Jurkat, Clone E6-1 (cell line): ENCODE measurements around the gene TRIP10.
"Not testable (repeated sequence)": the region's sequence is repeated elsewhere in the genome, so short reads cannot be mapped to it uniquely, and the experiment has no call there.

Source experiments
- DNase-seq: peaks from one replicate; pipeline ENCODE4 v3.0.0-alpha.2; 2011; ENCODE audit warnings: low read depth, low spot score
- H3K4me3 ChIP-seq: 2 replicates; pipeline ENCODE4 v1.5.1; 2011; ENCODE audit warnings: mild to moderate bottlenecking, low read length, control low read depth, moderate library complexity

TRIP10 gene

GRCh38 chr19:6760606-6761005 lies 21.1 kb downstream of the TRIP10 start:
- no peak overlapping the region for H3K4me3 ChIP-seq
- DNase-seq = no peak

DNA sequence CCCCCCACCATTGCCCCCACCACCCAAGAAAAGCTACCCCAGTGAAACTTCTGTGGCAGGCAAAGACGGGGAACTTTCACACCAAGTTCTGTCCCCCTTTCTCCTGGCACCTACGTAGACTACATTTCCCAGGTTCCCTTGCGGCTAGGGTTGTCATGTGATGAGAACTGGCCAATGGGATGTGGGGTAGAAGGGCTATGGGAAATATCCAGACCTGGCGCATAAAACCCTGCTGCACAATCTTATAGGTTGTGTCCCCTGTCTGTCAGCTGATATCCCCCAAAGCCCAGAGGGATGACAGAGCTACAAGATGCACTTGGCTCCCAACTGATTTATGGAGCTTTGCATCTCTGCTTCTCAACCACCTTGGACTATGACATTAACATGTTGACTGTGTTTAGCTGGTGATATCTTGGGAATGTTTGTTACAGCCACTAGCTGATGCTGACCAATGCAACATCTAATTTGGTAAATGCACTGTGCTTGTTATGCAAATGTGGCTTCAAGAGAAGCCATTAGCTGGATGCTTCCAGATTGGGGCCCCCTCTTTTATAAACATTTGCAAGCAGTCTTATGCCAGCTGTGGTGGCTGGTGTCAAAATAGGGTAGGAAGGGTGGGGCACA lies 21.7 kb downstream of the TRIP10 start:
- H3K4me3 ChIP-seq = no peak overlapping the region
- no peak for DNase-seq

- DNase-seq, H3K4me3 ChIP-seq: not testable (repeated sequence)
Measured at GRCh38 chr19:6762253-6762797, 22.8 kb downstream of the TRIP10 start.

DNA sequence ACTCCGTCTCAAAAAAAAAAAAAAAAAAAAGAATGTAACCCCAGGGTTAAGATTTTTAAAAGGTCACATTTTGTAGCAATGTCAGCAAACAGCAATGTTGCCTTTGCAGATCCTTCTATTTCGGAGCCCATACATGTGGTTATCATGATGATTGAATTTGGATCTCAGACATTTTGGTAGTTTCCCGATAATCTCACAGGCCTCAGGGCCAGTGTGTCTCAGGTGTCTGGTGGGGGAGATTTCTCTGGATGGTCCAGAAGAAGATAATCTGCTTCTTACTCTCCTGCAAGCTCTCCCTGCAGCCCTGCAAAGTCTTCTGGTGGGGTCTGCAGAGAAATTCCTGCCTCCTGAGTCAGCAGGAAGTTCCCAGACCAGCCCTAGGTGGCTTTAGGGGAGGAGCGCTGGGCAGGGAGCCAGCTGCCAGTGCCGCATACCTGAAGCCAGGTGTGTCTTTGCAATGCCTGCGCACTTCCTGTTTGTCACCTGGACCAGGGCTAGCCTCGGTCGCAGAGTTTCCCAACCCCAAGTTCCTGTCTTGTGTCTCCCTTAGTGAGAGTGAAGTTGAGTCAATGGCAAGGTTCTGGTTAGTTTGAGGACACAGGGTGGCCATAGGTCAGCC lies 26.4 kb downstream of the TRIP10 start:
- H3K4me3 ChIP-seq = no peak overlapping the region
- no peak for DNase-seq

DNA sequence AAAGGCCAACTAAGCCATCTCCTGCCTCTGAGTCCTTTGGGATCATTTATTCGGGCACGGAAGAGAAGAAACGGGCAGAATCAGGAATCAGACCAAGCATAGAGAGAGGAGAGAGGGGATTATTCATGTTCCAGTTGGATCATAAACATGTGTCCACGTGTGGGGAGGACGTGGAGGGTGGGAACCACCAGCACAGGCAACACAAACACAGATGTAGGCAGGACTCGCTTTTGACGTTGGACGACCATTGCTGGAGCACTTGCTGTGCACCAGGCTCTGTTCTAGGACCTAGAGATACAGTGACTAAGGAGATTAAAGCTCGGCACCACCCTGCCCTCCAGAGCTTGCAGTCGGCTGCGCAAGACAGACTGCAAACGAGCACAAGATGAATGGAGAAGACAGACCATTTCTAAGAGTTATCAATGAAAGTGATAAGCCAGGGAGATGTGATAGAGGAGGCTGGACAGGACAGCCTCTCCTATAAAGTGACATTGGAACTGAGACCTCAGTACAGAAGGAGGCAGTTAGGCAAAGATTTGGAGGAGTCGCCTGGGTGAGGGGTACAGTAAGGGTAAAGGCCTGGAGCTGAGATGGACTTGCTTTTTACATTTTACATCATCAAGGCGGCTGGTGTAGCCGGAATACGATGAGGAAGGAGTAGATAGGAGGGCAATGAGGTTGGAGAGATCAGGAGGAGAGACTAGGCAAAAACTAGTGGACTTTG lies 27.0 kb downstream of the TRIP10 start:
- H3K4me3 ChIP-seq = peak overlapping the region; percentile 74
- no peak for DNase-seq

DNA sequence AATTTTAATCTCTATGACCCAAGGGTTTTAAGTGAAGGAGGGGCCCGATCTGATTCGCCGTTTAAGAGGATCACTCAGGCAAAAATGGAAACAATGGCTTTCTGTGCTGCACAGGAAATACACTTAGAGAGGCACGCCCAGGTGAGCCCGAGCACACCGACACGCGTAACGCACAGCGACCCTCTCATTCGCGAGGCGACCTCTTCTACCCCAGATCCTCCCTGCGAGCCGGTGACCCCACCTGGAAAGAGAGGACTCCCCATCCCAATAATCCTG lies 27.5 kb downstream of the TRIP10 start:
- H3K4me3 ChIP-seq = peak overlapping the region; percentile 74
- DNase-seq = no peak

- DNase-seq = peak; percentile 93
- peak within 1 kb of the TSS; percentile 74 for H3K4me3 ChIP-seq
Measured at GRCh38 chr19:6767357-6768235, 28.1 kb downstream of the TRIP10 start, which contains the start of gene SH2D3A. SH2D3A (minus strand) TSS chr19:6767435; CDS start chr19:6763748, 3,687 bp downstream.

DNA sequence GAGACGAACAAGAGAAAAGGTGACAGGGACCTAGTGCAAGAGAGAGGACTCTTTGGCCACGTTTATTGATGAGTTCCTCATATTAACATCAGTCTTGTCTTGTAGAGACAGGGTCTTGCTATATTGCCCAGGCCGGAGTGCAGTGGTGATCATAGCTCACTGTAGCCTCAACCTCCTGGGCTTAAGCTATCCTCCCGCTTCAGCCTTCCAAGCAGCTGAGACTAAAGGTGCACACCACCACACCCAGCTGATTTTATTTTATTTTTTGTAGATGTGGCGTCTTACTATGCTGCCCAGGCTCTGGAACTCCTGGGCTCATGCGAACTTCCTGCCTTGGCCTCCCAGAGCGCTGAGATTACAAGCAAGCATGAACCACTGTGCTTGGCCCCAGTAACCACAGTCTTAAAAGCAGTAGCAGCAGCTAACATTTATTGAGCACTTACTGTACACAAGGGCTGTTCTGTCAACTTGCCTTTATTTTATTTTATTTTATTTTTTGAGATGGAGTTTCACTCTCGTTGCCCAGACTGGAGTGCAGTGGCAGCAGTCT lies 28.8 kb downstream of the TRIP10 start:
- peak overlapping the region; percentile 74 for H3K4me3 ChIP-seq
- no peak for DNase-seq

- H3K4me3 ChIP-seq = no peak overlapping the region
- no peak for DNase-seq
Measured at GRCh38 chr19:6769006-6769619, 29.6 kb downstream of the TRIP10 start.

DNA sequence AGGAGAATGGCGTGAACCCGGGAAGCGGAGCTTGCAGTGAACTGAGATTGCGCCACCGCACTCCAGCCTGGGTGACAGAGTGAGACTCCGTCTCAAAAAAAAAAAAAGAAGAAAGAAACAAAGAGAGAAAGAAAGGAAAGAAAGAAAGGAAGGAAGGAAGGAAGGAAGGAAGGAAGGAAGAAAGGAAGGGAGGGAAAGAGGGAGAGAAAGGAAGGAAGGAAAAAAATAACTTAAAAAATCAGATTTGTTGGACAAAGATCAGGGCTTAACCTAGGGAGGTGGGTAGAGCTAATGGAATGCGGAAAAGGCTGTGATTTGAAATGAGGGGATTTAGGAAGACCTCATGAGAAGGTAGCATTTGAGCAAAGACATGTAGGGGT lies 32.2 kb downstream of the TRIP10 start:
- not testable (repeated sequence) for H3K4me3 ChIP-seq, DNase-seq

GRCh38 chr19:6772028-6772865 lies 32.8 kb downstream of the TRIP10 start, which contains the start of gene VAV1:
VAV1 (plus strand) TSS chr19:6772708; CDS start chr19:6772808, 100 bp downstream.
- DNase-seq = peak; percentile 87

DNA sequence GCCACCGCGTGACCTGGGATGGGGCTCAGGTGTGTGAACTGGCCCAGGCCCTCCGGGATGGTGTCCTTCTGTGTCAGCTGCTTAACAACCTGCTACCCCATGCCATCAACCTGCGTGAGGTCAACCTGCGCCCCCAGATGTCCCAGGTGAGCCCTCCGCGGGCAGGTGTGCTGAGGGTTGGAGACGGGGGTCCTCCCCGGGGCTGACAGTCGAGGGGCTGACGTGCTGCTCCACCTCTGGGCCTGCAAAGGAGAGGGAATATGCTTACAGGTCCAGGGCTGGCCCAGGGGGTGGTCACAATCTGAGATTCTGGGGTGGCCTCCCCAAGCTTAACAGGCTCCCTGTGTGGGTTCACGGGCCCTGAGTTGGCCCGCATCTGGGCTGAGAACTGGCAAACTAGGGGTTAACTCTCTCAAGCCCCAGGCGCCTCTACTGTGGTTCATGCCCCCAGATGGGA lies 33.4 kb downstream of the TRIP10 start:
- peak overlapping the region; percentile 98 for H3K4me3 ChIP-seq

More at GRCh38 chr19:6772028-6772865, 32.8 kb downstream of the TRIP10 start, which contains the start of gene VAV1:
- H3K4me3 ChIP-seq = peak within 1 kb of the TSS; percentile 98

DNA sequence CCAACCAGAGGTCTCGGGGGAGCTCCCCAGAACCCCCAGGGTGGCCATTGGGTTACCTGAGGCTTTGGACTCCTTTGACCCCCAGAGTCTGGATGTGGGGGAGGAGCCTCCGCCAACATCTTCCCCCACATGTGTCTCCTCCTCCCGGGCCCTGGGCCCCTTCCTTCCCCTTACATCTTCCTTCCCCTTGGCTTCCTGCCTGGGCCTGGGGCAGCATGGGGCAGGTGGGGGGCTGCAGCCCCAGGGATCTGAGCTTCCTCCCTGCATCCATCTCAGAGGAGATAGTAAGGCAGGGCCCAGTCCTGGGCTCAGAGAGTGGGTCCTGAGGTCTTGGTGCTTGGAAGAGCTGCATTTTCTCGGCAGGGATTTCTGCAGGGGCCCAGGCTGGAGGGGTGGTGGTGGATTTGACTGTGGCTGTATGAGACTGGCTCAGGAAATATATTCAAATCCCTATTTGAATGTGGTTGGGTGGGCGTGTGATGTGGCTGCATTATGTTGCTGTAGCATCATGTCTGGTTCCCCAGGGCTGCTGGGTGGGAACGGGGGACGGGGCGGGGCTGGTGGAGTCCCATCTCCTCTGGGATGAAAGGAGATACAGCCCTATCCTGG lies 33.9 kb downstream of the TRIP10 start:
- peak overlapping the region; percentile 98 for H3K4me3 ChIP-seq
- peak; percentile 80 for DNase-seq

More for the DNA sequence above, 33.4 kb downstream of the TRIP10 start:
- DNase-seq = no peak

DNA sequence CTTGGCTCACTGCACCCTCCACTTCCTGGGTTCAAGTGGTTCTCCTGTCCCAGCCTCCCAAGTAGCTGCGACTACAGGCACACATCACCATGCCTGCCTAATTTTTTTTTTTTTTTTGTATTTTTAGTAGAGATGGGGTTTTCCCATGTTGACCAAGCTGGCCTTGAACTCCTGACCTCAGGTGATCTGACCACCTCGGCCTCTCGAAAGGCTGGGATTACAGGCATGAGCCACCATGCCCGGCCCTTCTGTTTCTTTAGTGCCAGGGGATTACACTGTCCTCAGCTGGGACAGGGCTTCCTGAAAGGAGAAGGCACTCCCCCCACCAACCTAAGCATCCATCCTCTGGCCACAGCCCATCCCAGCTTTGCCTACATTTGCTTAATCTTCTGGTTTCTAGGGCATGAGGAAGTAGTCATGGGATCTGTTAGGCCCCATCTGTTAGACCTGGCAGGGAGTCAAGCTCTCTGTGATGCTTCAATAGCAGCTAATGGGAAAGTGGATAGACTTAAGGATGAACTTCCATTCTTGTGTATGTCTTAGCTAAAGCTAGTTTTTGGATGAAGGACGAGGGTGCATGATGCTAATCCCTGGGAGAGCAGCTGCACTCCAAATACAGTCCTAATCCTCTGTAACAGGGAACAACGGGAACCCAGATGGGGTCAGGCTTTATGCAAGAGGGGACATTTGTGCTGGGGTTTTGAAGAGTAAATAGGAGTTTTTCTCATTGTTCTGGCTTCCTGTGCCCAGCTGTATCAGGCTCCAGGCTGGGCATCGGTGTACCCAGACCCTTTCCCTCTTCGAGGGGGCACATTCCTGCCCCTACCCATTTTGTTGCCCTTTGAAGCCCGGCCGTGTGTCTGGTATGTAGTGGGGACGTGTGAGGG lies 35.6 kb downstream of the TRIP10 start:
- DNase-seq = no peak
- no peak overlapping the region for H3K4me3 ChIP-seq

GRCh38 chr19:6776045-6776444 lies 36.6 kb downstream of the TRIP10 start:
- H3K4me3 ChIP-seq, DNase-seq: not testable (repeated sequence)

- no peak for DNase-seq
- no peak overlapping the region for H3K4me3 ChIP-seq
Measured at GRCh38 chr19:6776999-6777398, 37.5 kb downstream of the TRIP10 start.
